HG02798 (cell line): ENCODE results near the gene USP49.

Experiments
- ATAC-seq: cut with Tn5 transposase; IDR thresholded peaks from one replicate; pipeline ENCODE4 v1.9.1; 2021; ENCODE audit warnings: mild to moderate bottlenecking; ENCODE audit not compliant: unreplicated experiment, poor library complexity

Gene USP49

DNA sequence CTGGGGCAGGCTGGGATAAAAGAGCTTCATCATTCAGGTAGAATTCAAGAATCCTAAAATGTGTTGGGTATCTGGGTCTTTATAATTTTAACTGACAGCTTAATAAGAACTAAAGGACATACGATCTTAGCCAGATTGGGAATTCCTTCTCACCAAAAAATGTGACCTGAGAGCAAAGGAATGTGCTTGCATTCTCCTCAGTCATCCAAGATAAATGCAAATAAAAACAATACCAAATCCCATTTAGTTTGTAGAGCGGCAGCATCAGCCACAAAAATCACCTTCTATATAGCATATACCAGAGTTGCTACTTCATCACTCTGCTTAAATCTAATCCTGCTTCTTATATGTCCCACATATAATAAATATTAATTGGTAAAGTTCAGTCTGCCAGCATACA lies 16.9 kb downstream of the USP49 start:
- ATAC-seq = no peak

DNA sequence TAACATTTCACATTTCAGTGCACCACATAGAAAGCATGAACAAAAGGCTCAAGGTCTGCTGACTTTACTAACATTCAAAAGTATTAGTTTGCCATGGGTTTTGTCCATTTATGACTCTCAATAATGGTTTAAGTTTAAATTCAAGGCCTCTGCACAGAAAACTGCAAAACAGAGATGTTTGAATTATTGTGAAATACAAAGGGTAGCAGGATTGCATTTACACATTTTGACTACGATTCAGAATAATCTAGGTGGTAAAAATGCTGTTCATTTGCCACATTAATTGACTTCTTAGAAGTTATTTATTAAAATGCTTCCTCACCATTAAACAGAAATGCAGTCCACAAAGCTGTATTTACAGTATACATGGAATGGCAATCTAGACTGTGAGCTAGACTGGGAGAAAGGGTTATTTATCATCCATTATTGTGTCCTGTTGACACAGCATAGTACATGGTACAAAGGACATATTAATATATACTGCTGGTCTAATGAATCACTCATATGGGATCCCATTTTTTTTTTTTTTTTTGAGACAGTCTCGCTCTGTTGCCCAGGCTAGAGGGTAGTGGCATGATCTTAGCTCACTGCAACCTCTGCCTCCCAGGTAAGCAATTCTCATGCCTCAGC lies 18.0 kb downstream of the USP49 start:
- ATAC-seq = no peak

- no peak for ATAC-seq
Measured at GRCh38 chr6:41874741-41875140, 20.4 kb downstream of the USP49 start.

DNA sequence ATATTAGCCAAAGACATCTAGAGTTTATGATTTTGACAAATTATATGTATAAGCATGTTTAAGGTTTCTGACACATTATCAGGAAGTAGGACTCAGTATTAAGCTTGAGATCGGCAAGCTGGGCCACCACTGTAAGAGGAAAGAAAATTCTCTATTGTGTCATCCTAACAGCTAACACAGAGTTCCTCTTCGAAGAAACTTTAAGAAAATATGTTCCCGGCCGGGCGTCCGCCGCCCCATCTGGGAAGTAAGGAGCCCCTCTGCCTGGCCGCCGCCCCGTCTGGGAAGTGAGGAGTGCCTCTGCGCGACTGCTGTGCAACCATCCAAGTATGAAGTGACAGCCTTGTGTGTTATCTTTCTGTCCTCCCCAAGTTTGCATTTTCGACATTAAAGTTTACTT lies 23.0 kb downstream of the USP49 start:
- ATAC-seq = no peak

GRCh38 chr6:41871691-41872090 lies 23.5 kb downstream of the USP49 start:
- ATAC-seq = no peak

GRCh38 chr6:41859356-41859755 lies 35.8 kb downstream of the USP49 start:
- ATAC-seq = no peak

GRCh38 chr6:41858703-41859102 lies 36.5 kb downstream of the USP49 start:
- ATAC-seq = no peak

DNA sequence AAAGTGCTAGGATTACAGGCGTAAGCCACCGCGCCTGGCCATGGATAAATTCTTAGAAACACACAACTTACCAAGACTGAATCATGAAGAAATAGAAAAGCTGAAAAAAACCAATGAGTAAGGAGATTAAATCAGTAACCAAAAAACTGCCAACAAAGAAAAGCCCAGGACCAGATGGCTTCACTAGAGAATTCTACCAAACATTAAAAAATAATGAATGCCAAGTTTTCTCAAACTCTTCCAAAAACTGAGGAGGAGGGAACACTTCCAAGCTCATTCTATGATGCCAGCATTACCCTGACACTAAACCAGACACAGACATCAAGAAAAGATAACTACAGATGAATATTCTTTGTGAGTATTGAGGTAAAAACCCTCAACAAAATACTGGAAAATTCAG lies 44.3 kb downstream of the USP49 start:
- ATAC-seq = no peak

DNA sequence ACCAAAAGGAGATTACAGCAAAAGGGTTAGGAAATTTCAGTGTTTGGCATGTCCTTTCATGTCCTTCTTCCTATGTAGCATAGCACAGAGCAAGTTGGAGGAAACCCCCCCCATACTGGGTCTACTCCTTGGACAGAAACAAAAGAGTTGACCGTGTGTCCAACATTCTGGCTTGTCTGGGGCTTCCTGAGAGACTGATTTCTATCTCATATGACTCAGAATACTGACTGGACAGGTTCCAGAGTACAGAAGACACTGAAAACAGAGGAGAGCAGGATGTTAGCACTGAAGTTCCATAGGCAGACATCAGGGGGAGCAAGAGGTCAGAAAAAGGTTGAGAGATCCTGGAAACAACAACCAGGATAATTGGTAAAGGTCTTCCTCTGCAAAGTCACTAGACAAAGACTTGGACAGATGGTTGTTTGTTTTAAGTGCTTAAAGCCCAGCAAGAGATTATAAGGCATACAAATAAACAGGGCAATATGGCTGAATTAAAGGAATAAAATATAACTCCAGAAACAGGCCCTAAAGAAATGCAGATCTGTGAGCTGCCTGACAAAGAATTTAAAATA lies 48.4 kb downstream of the USP49 start:
- ATAC-seq = no peak

DNA sequence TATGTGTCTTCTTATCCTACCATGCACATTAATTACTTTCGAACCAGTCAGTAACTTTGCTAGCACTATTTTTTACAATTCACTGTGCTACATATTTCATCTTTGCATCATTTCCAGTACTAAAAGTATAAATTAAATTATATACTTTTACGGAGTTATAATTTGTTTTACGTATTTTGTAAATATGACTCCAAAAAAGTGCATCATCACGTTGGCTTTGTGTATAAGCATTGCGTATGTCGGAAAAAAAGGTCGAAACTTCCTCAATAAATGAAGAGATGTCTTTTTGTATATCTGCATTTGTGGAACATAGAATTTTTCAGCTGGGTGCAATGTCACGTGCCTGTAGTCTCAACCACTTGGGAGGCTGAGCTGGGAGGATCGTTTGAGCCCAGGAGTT lies 52.0 kb downstream of the USP49 start:
- no peak for ATAC-seq

DNA sequence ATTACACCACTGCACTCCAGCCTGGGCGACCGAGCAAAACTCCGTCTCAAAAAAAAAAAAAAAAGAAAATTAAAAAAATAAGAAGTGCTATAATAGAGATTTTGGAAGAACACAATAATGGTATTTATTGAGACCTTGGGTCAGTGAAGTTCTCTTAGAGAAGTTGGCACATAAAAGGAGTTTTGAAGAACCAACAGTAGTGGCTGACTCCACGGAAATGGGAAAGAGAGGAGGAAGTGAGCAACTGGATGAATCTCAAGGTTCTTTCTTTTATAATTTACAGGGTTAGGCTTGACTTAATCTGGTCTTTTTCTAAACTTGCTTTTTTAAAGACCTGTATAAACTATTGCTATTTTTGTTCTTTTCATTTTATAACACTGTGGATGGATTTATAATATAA lies 54.8 kb downstream of the USP49 start:
- ATAC-seq = no peak

DNA sequence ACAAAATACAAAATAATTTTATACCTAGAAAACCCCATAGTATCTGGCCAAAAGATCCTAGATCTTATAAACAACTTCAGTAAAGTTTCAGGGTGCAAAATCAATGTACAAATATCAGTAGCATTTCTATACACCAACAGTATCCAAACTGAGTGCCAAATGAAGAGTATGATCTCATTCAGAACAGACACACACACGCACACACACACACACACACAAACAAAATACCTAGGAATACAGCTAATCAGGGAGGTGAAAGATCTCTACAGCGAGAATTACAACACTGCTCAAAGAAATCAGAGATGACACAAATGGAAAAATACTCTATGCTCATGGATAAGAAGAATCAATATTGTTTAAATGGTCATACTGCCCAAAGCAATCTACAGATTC lies 58.5 kb downstream of the USP49 start:
- no peak for ATAC-seq

GRCh38 chr6:41836022-41836659 lies 59.0 kb downstream of the USP49 start:
- ATAC-seq = no peak

- no peak for ATAC-seq
Measured at GRCh38 chr6:41832263-41832662, 62.9 kb downstream of the USP49 start.

DNA sequence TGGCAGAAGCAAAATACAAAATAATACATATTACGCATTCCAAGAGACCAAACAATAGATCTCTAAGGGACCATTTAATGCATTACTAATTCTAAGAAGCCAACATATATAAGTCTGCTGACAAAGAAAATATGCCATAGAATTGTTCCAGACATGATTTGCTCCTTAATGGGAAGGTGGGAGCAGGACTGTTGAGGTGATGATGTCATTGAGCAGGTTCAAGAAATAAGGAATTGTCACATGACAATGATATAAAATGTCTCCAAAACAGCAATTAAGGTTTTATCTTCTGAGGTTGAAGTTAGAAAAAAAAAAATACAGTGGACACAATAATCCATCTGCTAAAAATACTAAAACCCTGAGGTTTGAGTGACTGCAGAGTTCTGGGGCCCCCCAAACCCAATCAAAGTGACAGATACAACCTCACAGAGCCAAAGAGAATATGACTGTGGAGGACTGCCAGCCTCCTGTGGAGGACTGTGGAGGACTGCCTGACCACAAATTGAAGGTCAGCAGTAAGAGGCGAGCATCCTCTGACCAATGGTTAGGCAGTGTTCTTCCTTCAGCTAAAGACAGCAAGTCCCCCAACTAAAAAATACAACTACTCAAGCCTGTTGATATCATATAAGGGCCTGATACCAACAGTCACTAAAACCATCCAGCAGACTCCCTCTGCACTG lies 68.7 kb downstream of the USP49 start:
- ATAC-seq = no peak

DNA sequence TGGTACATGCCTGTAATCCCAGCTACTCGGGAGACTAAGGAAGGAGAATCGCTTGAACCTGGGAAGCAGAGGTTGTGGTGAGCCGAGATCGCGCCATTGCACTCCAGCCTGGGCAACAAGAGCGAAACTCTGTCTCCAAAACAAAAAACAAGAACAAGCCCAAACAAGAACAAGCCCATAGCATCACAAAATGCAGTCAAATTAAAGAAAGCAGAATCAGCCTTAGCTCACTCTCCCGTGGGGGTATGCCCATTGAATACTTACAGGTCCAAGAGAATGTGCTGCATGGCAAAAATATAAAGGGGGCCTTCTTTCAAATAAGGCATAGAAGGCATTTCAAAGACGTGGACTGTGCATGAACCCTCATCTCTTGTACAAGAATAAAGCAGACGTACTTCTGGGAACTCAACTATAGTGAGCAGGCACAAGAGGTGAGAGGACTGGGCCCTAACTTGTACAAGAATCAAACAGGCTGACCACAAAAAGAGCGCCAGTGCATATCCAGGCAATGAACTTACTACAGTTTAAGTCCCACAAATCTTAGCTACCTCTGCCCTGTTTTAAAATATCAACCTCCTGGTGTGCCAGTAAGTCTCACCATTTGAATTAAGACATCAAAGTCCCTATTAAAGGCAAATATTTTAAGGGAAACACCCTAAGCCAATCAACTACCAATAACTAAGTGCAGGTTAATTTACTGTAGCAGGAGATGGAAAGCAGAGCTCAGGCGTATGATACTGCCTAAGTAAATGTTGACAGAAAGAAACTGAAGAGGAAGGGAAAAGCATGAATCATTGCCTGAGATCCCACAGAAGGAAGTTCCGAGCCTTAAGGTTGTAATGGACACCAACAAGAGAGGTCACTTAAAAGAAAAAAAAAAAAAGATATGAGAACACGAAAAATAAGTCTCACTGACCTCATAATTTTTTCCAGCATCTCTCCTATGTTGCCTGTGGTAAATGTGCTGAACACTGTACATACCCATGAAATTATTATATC lies 70.3 kb downstream of the USP49 start:
- no peak for ATAC-seq

GRCh38 chr6:41823178-41823577 lies 72.0 kb downstream of the USP49 start:
- ATAC-seq = no peak

GRCh38 chr6:41822021-41822420 lies 73.2 kb downstream of the USP49 start:
- no peak for ATAC-seq

GRCh38 chr6:41821266-41821665 lies 73.9 kb downstream of the USP49 start:
- ATAC-seq = no peak

- ATAC-seq = no peak
Measured at GRCh38 chr6:41818271-41819054, 76.7 kb downstream of the USP49 start.
